Neuron (in vitro differentiated cells): Measurements from ENCODE around the gene FREM3.
"Not testable (repeated sequence)": the region's sequence is repeated elsewhere in the genome, so short reads cannot be mapped to it uniquely, and the experiment has no call there.

Experiments used
- H2AFZ ChIP-seq: one replicate; pipeline ENCODE4 v1.6.1; 2013; ENCODE audit warnings: low read depth, mild to moderate bottlenecking, inconsistent platforms, low read length, moderate library complexity
- H3K27me3 ChIP-seq: one replicate; pipeline ENCODE4 v1.6.1; 2013; ENCODE audit warnings: low read length; ENCODE audit not compliant: insufficient read depth
- H3K36me3 ChIP-seq: one replicate; pipeline ENCODE4 v1.6.1; 2013; ENCODE audit warnings: low read length; ENCODE audit not compliant: insufficient read depth
- H3K4me1 ChIP-seq: one replicate; pipeline ENCODE4 v1.6.1; 2013; ENCODE audit warnings: low read length; ENCODE audit not compliant: insufficient read depth
- H3K4me3 ChIP-seq: 2 replicates; pipeline ENCODE4 v1.5.1; 2013; ENCODE audit warnings: mild to moderate bottlenecking, low read length, moderate library complexity
- H3K9me3 ChIP-seq: one replicate; pipeline ENCODE4 v1.6.1; 2013; ENCODE audit warnings: low read length

Gene FREM3

DNA sequence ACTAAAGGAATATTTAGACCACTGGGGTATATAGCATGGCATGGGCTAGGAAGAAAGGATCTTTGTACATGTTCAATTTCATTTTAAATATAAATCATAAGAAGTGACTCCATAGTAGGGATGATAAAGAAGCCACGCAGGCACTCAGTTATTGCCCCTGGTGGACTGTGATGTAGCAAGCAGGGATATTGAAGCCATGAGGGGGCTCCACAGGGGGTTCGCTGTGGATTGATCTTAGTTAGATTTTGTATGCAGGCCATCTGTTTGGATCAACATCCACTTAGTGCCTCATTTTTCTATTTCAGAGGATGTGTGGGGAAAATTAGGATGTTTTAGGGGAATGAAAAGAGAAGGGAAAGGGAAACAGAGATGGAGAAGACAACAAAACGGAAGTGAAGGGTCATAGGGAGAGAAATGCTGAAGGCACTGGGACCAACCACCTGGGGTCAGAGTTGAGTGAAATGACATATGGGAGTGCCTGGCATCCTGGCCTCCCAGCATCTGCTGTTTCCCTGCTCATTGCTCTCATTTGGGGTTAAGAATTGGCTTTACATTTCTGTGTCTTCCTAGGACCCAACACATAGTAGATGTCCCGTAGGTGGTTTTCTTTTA lies 11.2 kb upstream of the FREM3 start:
- Histone ChIP-seq H3K27me3 (no peaks in the 10 kb centered on the region), H3K9me3 (no peaks in the 10 kb centered on the region), H2AFZ (no peak overlapping the region), H3K4me1 (no peaks in the 10 kb centered on the region), H3K36me3 (no peaks in the 10 kb centered on the region), H3K4me3 (no peak overlapping the region)

DNA sequence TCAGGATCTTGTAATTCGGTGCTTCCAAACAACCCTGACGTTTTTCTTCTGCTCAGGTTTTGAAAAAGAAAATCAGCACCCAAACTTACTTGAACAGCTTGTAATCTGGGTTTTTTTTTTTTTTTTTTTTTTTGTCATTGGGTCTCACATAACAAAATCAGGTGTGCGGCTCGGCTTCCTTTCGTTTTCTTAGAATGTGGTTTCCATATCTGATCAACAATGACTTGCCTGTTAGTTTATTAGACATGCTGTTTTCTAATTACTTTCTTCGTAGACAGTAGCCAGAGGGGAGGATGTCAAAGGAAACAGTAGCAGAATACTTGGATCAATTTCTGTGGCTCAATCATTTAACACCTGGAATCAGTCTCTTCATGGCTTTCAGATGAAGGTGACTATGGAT lies 890 bp upstream of the FREM3 start:
- H2AFZ ChIP-seq = no peak overlapping the region
- H3K4me3 ChIP-seq = no peak overlapping the region
- H3K27me3 ChIP-seq = peaks cover 48% of the 10 kb centered on the region
- peaks cover 4% of the 10 kb centered on the region for H3K4me1 ChIP-seq
- peaks cover 2% of the 10 kb centered on the region for H3K9me3 ChIP-seq
- no peaks in the 10 kb centered on the region for H3K36me3 ChIP-seq

GRCh38 chr4:143700046-143700415 lies 444 bp downstream of the FREM3 start:
- H3K4me1 ChIP-seq = peaks cover 4% of the 10 kb centered on the region
- peaks cover 2% of the 10 kb centered on the region for H3K9me3 ChIP-seq
- H3K36me3 ChIP-seq = no peaks in the 10 kb centered on the region
- H3K27me3 ChIP-seq = peaks cover 48% of the 10 kb centered on the region
- H2AFZ ChIP-seq = no peak overlapping the region
- no peak overlapping the region for H3K4me3 ChIP-seq

DNA sequence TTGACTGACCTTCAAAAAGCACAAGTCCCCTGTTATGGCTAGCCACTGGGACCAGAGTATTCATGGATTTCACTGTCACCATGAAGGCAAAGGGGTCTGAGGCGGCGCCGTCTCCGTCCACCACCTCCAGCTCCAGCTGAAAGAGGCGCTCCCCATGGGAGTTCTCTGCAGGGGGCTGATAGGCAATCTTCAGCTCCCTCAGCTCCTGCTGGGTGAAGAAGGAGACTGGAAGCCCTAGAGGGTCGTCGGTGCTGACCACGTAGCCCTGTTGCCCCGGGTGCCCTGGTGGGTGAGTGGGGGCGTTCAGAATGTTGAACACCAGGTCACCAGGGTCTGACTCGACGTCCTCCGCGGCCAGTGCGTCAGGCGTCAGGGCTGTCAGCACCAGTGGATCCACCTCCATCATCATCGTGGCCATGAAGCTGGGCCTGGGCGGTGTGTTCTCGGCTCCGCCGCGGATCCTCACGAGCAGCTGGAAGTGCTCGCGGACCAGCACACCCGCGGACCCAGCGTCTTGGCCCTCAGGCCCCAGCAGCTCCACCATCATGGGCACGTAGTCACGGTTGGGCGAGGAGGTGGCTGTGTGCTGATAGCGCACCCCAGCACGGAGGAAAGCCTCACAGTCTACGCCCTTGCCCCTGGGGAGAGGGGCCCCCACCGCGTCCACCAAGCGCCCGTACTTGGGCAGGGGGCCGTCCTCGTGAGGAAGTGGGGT lies 987 bp downstream of the FREM3 start:
- Histone ChIP-seq H2AFZ (no peak overlapping the region), H3K4me1 (peaks cover 4% of the 10 kb centered on the region), H3K27me3 (peaks cover 48% of the 10 kb centered on the region), H3K36me3 (no peaks in the 10 kb centered on the region), H3K4me3 (no peak overlapping the region), H3K9me3 (peaks cover 2% of the 10 kb centered on the region)

- no peak overlapping the region for H2AFZ ChIP-seq
- no peak overlapping the region for H3K4me3 ChIP-seq
- no peaks in the 10 kb centered on the region for H3K36me3 ChIP-seq
- no peaks in the 10 kb centered on the region for H3K4me1 ChIP-seq
- peaks cover 2% of the 10 kb centered on the region for H3K9me3 ChIP-seq
- H3K27me3 ChIP-seq = peaks cover 6% of the 10 kb centered on the region
These were observed 6.6 kb downstream of the FREM3 start for GRCh38 chr4:143693856-143694255.

DNA sequence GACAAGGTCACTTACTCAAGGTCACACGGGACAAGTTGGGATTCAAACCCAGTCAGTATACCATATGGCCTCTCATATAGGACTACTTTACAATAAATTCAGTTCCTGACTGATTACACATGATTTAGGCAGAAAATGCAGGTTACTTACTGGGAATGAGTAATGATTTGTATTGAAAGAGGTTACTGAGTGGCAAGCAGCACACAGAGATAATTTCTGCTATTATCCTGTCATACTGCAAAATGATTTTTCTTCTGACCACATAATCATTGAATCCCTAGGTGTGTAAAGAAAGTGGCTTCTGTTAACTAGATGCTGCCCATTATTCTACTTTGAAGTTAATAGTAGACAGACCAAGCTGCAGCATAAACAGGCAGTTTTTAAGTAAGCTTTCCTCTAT lies 8.2 kb downstream of the FREM3 start:
- Histone ChIP-seq H3K9me3 (peaks cover 2% of the 10 kb centered on the region), H2AFZ (no peak overlapping the region), H3K36me3 (no peaks in the 10 kb centered on the region), H3K4me1 (no peaks in the 10 kb centered on the region), H3K27me3 (no peaks in the 10 kb centered on the region), H3K4me3 (no peak overlapping the region)

- H3K4me3 ChIP-seq = no peak overlapping the region
- H3K27me3 ChIP-seq = no peaks in the 10 kb centered on the region
- H3K36me3 ChIP-seq = no peaks in the 10 kb centered on the region
- H3K4me1 ChIP-seq = no peaks in the 10 kb centered on the region
- no peaks in the 10 kb centered on the region for H3K9me3 ChIP-seq
- no peak overlapping the region for H2AFZ ChIP-seq
These were observed 21.0 kb downstream of the FREM3 start for GRCh38 chr4:143679434-143679833.

GRCh38 chr4:143673629-143674028 lies 26.8 kb downstream of the FREM3 start:
- H3K9me3 ChIP-seq, H3K4me3 ChIP-seq, H2AFZ ChIP-seq, H3K27me3 ChIP-seq, H3K4me1 ChIP-seq, H3K36me3 ChIP-seq: not testable (repeated sequence)

DNA sequence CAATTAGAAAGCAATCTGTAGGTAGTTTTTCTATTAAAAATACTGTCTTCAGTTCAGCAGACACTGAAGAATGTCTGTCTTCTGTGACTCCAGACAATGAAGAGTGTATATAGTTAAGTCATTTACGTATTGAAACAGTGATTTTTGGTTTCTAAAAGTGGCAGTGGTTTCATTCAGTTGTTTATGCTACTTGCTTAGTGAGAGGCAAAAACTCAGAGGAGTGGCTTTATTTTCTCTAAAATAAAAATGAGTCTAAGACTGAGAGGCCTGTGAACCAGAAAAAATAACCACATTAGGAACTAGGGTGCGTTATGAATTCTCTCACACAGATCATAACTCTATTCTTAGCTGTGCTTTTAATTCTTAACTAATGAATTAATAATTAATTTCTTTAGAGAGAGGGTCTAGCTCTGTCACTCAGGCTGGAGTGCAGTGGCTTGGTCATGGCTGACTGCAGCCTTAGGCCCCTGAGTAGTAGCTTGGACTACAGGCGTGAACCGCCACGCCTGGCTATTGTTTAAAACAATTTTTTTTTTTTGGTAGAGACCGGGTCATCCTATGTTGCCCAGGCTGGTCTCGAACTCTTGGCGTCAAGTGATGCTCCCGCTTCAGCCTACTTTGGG lies 31.4 kb downstream of the FREM3 start:
- H3K4me1 ChIP-seq = no peaks in the 10 kb centered on the region
- H3K27me3 ChIP-seq = no peaks in the 10 kb centered on the region
- H3K4me3 ChIP-seq = no peak overlapping the region
- H3K36me3 ChIP-seq = no peaks in the 10 kb centered on the region
- H3K9me3 ChIP-seq = no peaks in the 10 kb centered on the region
- H2AFZ ChIP-seq = no peak overlapping the region

GRCh38 chr4:143667461-143667860 lies 33.0 kb downstream of the FREM3 start:
- Histone ChIP-seq H3K27me3 (no peaks in the 10 kb centered on the region), H3K4me1 (no peaks in the 10 kb centered on the region), H3K9me3 (no peaks in the 10 kb centered on the region), H3K4me3 (no peak overlapping the region), H2AFZ (no peak overlapping the region), H3K36me3 (no peaks in the 10 kb centered on the region)

- no peaks in the 10 kb centered on the region for H3K9me3 ChIP-seq
- H3K36me3 ChIP-seq = no peaks in the 10 kb centered on the region
- no peak overlapping the region for H3K4me3 ChIP-seq
- H2AFZ ChIP-seq = no peak overlapping the region
- no peaks in the 10 kb centered on the region for H3K27me3 ChIP-seq
- H3K4me1 ChIP-seq = no peaks in the 10 kb centered on the region
These were observed 42.1 kb downstream of the FREM3 start for GRCh38 chr4:143658336-143658735.

GRCh38 chr4:143654571-143654970 lies 45.9 kb downstream of the FREM3 start:
- no peaks in the 10 kb centered on the region for H3K27me3 ChIP-seq
- no peak overlapping the region for H2AFZ ChIP-seq

GRCh38 chr4:143653031-143653430 lies 47.4 kb downstream of the FREM3 start:
- no peaks in the 10 kb centered on the region for H3K4me1 ChIP-seq
- H3K36me3 ChIP-seq = no peaks in the 10 kb centered on the region
- H2AFZ ChIP-seq = no peak overlapping the region
- no peaks in the 10 kb centered on the region for H3K27me3 ChIP-seq
- H3K9me3 ChIP-seq = no peaks in the 10 kb centered on the region
- H3K4me3 ChIP-seq = no peak overlapping the region

More at GRCh38 chr4:143654571-143654970, 45.9 kb downstream of the FREM3 start:
- Histone ChIP-seq H3K4me3 (no peak overlapping the region), H3K9me3 (no peaks in the 10 kb centered on the region), H3K4me1 (no peaks in the 10 kb centered on the region), H3K36me3 (no peaks in the 10 kb centered on the region)
